NCI-H128 (cell line): ENCODE results near the gene SIDT2.

Source experiments
- DNase-seq: peaks from one replicate; lab custom pipeline; 2025; ENCODE audit not compliant: unreplicated experiment; lab: John Stamatoyannopoulos, UW

SIDT2 gene

DNA sequence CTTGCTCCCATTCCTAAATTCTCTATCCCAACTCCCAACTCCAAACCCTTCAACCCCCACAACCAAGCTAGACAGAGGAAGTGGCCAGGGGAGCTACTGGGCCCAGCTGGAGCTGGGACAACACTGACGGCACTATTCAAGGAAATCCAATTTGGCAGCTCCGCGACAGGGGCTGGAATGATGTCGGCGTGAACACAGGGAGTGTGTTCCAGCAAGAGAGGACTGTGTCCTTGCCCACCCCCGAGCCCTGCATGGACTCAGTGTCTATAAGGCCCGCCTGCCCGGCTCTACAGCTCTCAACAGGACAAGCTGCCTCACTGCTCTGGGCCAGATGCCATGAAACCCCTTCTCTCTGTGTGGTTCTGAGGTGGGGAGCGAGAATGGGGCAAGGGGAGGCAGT, 42.0 kb downstream of the SIDT2 start:
- no peak for DNase-seq

GRCh38 chr11:117220999-117221774, 42.6 kb downstream of the SIDT2 start:
- no peak for DNase-seq

DNA sequence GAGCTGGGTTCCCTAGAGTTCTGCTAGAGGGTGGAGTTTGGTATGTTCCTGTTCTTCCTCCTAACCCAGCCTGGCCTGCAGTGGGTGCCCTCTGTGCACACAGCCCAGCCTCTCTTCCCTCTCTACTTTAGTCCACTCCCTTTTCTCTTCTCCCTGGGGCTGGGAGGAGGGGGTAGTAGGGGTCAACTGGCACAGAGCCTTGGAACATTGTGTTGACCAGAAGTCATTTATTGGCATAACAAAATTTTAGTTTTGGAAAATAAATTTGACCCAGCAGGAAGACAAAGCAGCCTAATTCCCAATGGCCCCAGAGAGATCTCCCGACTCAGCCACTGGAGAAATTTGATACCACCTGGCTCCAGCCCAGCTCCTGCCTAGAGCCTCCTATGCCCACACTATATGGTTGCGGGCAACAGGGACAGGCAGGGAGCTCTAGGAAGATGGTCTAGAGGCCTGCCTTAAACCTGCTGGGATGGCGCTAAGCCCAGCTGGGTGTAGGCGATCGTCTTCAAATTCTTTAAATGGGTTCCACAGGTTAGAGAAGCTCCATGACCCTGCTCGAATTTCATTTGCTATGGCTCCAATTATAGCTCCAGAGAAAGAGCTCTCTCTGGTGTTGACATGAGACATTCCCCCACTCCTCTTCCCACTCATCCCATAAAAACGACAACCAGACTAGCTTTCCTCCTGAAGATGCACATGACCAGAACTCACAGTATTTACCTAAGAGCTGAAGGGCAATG, 43.4 kb downstream of the SIDT2 start:
- DNase-seq = no peak

DNA sequence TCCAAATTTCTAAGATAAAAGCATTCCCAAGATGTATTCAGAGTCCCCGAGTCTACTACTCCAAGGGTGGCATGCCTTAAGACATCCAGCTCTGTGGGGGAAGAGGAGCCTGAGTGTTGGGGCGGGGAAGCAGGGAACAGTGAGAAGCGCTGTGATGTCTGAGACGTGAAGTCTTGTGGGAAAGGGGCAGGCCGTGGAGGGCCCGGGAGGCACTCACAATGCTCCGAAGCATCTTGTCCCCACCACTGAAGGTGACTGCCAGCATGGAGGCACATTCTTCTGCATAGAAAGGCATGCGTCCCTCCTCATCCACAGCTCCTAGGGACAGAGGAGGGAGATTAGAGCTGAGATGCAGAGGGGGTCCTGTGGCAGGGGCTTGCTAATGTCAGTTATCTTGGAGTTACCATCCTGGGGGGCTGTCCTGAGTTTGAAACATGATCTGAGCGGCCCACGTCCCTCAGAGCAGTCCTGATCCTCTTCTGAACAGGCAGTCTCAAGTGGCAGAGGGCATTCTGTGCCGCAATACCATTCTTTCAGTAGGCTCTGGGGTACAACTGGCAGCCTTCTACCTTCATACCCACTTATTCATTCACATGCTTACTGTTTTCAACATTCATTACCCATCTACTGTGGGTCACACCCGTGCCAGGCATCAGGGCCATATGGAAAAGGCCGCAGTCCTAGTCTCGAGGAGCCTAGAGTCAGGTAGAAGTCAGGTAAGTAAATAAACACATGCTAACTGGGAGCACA, 44.6 kb downstream of the SIDT2 start:
- no peak for DNase-seq

GRCh38 chr11:117223741-117224689, 45.5 kb downstream of the SIDT2 start:
- no peak for DNase-seq

DNA sequence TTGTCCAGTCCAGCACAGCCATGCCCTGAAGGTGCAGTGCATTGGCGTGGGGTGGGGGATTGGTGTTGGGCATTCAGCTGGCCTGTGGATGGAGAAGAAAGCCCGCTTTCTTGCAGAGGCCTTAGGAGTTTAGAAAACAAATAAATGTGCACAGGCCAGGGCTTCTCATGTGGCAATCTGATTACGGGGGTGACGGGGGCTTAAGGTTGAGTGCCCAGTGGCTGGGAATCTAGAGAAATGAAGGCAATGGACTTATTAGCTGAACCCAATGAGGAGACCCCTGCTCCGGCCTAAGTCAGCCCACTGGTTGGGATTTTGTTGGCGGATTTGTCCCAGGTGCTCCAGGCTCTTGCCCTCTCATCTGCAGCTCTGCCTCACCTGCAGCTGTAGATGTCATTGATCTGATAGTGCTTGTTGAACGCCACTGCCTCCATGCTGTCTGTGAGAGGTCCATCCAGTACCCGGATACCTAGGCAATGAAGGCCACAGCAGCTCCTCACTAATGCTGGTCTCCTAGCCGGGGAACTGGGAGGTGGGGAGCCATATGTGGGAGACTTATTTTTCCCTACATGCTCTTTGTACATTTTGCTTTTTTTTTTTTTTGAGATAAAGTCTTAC, 47.1 kb downstream of the SIDT2 start:
- no peak for DNase-seq

- DNase-seq = peak; percentile 15
Observed at GRCh38 chr11:117226388-117227385, 48.1 kb downstream of the SIDT2 start.

DNA sequence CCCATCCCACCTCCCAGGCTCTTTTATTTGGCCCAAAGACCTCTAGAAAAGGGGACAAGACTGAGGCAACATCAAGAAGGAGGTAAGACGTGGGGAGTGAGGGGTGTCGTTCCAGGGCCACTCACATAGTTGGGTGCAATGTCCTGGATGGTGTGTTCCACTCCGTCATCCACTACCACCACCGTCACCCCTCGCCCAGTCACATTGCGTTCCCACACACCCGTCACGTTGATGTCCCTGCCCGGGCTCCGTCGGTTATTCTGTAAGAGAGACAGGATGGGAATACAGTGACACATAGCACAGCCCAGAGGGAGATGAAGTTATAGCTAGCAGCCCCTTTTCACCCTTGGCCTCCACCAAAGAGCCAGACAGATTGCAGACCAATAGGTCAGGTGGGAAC, 49.5 kb downstream of the SIDT2 start:
- DNase-seq = no peak

DNA sequence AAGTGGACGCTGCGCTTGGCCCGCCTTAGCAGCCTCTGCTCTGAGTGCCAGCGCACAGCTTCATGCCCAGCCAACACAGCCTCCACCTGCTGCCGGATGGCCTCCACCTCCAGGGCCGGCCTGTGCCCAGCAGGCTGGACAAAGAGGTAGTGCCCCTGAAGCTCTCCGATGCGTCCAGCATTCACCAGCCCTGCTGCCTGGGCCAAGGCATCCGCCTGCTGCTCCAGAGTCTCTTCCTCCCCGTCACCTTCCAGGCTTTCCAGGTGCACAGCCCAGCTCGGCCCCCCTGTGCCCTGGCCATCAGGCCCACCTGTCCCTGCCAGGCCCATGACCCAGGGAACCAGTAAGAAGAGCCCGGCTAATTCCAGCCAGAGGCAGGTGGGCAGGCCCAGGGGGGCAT, 50.9 kb downstream of the SIDT2 start:
- DNase-seq = no peak

DNA sequence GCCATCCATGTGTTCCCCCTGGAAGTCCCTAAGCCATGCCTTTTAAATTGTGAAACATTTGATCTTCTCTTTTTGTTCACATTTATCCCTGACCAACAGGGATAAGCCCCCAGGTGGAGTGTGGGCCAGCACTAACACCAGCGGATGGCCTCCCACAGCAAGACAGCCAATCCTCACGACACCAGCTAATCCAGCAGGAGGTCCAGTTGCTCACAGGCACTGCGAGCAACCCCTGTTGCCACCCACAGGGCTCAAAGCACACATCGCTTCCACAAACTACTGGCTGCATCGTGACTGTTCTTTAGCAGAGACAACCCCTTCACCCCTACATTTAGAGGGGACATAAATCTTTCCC, 51.4 kb downstream of the SIDT2 start:
- no peak for DNase-seq

- DNase-seq = no peak
Observed at GRCh38 chr11:117230286-117230961, 51.9 kb downstream of the SIDT2 start.

GRCh38 chr11:117230999-117231841, 52.7 kb downstream of the SIDT2 start:
- DNase-seq = no peak

GRCh38 chr11:117231842-117232091, 53.2 kb downstream of the SIDT2 start, which contains the start of gene PCSK7:
PCSK7 (minus strand) TSS chr11:117232073; CDS start chr11:117229844, 2,229 bp downstream.
- no peak for DNase-seq

DNA sequence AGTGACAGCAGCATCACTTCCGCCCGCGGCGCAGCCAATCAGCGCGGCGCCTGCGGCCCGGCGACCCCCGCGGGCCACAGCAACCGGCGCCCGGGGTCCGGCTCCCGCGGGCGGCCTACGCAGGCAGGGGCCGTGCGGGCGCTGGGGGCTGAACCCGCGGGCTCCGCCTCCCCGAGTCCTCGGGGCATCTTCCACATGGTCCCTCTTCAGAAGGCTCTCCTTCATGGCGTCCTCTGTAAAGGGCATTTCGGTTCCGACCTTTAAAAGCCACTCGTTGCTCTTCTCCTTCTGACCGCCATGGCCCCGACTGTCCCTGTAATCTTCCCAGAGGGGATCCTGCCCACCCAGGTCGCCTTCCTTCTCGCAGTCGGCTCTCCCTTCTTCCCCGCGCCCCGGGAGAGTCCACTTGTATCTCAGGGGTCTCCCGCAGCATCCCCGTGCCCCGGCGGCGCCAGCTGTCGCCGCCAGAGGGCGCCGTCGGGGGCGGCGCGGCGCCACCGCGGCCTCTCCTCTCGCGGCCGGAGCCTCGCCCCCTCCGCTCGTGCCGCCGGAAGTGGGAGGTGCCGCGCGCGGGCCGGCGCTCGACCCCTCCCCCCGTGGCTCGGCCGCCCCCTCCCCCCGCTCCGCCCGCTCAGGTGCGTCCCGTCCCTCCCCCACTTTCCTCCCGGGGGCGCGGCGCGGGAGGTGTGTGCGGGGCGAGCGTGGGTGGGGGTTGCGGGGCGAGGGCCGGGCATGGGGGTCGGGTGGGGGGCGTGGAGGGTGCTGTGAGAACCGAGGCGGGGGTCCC, 53.7 kb downstream of the SIDT2 start, which contains the start of gene RNF214:
Gene RNF214, plus strand, starts transcription at position 580 of the 787 bp plus-strand sequence. CDS start 1,602 bp downstream, outside the sequence.
- peak; percentile 58 for DNase-seq

- no peak for DNase-seq
Observed at GRCh38 chr11:117232911-117233409, 54.4 kb downstream of the SIDT2 start.

GRCh38 chr11:117238221-117238620, 59.7 kb downstream of the SIDT2 start:
- DNase-seq = no peak

DNA sequence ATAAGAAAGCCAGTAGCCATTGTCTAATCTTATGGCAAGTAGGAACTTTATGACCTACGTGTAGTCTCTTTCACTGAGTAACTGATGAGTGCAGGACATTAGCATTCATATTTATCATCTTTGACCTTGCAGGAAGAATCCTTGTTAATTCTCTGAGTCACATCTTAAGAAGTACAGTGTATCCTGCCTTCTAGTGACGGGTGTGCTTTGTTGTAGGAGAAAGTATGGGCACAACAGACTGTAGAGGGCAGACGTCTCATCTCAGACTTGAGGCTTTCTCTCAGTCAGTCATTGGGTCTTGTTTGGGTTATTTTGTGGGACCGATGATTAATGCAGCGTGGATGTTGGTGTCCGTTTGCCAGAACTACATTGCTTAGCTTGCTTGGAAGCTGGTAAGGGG, 60.8 kb downstream of the SIDT2 start:
- no peak for DNase-seq
